GM04504 (cell line): ENCODE data around the gene CCL18.
"Not testable (repeated sequence)": the region's sequence is repeated elsewhere in the genome, so short reads cannot be mapped to it uniquely, and the experiment has no call there.

Source experiments
- DNase-seq: peaks from one replicate; pipeline ENCODE4 v3.0.0-alpha.2; 2012; ENCODE audit warnings: low read depth

The CCL18 gene

GRCh38 chr17:36072431-36073121, 8.5 kb downstream of the CCL18 start:
- no peak for DNase-seq

GRCh38 chr17:36074365-36074764, 10.3 kb downstream of the CCL18 start:
- DNase-seq: no peak

- DNase-seq: not testable (repeated sequence)
Measured at GRCh38 chr17:36081681-36082471, 17.8 kb downstream of the CCL18 start.

GRCh38 chr17:36082482-36083120, 18.5 kb downstream of the CCL18 start:
- not testable (repeated sequence) for DNase-seq

- DNase-seq: not testable (repeated sequence)
Measured at GRCh38 chr17:36083691-36084090, 19.6 kb downstream of the CCL18 start.

- DNase-seq: no peak
Measured at GRCh38 chr17:36085765-36086164, 21.7 kb downstream of the CCL18 start.

- no peak for DNase-seq
Measured at GRCh38 chr17:36086791-36087190, 22.7 kb downstream of the CCL18 start.

GRCh38 chr17:36087471-36087870, 23.4 kb downstream of the CCL18 start:
- not testable (repeated sequence) for DNase-seq

GRCh38 chr17:36087897-36088572, 24.0 kb downstream of the CCL18 start:
- DNase-seq: not testable (repeated sequence)

GRCh38 chr17:36088670-36089338, 24.7 kb downstream of the CCL18 start:
- no peak for DNase-seq

GRCh38 chr17:36089339-36089865, 25.3 kb downstream of the CCL18 start:
- no peak for DNase-seq

- DNase-seq: no peak
Measured at GRCh38 chr17:36089888-36090836, 26.1 kb downstream of the CCL18 start, which contains the start of gene CCL3. TSS of gene CCL3 (minus strand) at chr17:36090143. CDS start at chr17:36090058, 85 bp downstream.

- no peak for DNase-seq
Measured at GRCh38 chr17:36092230-36092629, 28.2 kb downstream of the CCL18 start.

- not testable (repeated sequence) for DNase-seq
Measured at GRCh38 chr17:36092715-36093114, 28.6 kb downstream of the CCL18 start.

GRCh38 chr17:36094232-36094631, 30.2 kb downstream of the CCL18 start:
- DNase-seq: no peak

- DNase-seq: no peak
Measured at GRCh38 chr17:36094746-36095145, 30.7 kb downstream of the CCL18 start.

GRCh38 chr17:36095992-36096391, 31.9 kb downstream of the CCL18 start:
- DNase-seq: no peak

- not testable (repeated sequence) for DNase-seq
Measured at GRCh38 chr17:36099004-36099403, 34.9 kb downstream of the CCL18 start.

- not testable (repeated sequence) for DNase-seq
Measured at GRCh38 chr17:36103401-36103975, 39.4 kb downstream of the CCL18 start, which contains the start of gene CCL4. TSS of gene CCL4 (plus strand) at chr17:36103827. CDS start at chr17:36103906, 79 bp downstream.

- not testable (repeated sequence) for DNase-seq
Measured at GRCh38 chr17:36104246-36104645, 40.2 kb downstream of the CCL18 start.
